Stimulated activated CD8-positive, alpha-beta memory T cell treated with anti-CD3 and anti-CD28 coated beads, Interleukin-12 subunit alpha, Interleukin-12 subunit beta, amount 100 ng/mL, for 24 hours (primary cell): ENCODE results near the gene SMPX.
"Not testable (repeated sequence)": the region's sequence is repeated elsewhere in the genome, so short reads cannot be mapped to it uniquely, and the experiment has no call there.

Experiments used
- DNase-seq: peaks from one replicate; pipeline ENCODE4 v3.0.0-alpha.2; 2020; ENCODE audit errors: extremely low read depth

Gene SMPX

GRCh38 chrX:21757960-21758359 lies at the start of gene SMPX:
Gene SMPX, minus strand, starts transcription at chrX:21758116. Its CDS starts 3,826 bp downstream, at chrX:21754290.
- no peak for DNase-seq

- no peak for DNase-seq
Observed at GRCh38 chrX:21806691-21807090, 48.8 kb upstream of the SMPX start.

GRCh38 chrX:21802839-21803238 lies 44.9 kb upstream of the SMPX start:
- no peak for DNase-seq

GRCh38 chrX:21802054-21802670 lies 44.2 kb upstream of the SMPX start:
- no peak for DNase-seq

GRCh38 chrX:21800344-21800770 lies 42.4 kb upstream of the SMPX start:
- DNase-seq: no peak

GRCh38 chrX:21799767-21800166 lies 41.9 kb upstream of the SMPX start:
- no peak for DNase-seq

GRCh38 chrX:21798677-21799219 lies 40.8 kb upstream of the SMPX start:
- DNase-seq: no peak

GRCh38 chrX:21781976-21782375 lies 24.1 kb upstream of the SMPX start:
- no peak for DNase-seq

- no peak for DNase-seq
Observed at GRCh38 chrX:21781525-21781924, 23.6 kb upstream of the SMPX start.

- no peak for DNase-seq
Observed at GRCh38 chrX:21779095-21779494, 21.2 kb upstream of the SMPX start.

GRCh38 chrX:21778236-21778635 lies 20.3 kb upstream of the SMPX start:
- no peak for DNase-seq

GRCh38 chrX:21775128-21775527 lies 17.2 kb upstream of the SMPX start:
- not testable (repeated sequence) for DNase-seq

GRCh38 chrX:21773036-21773435 lies 15.1 kb upstream of the SMPX start:
- DNase-seq: not testable (repeated sequence)

GRCh38 chrX:21770631-21771321 lies 12.9 kb upstream of the SMPX start:
- no peak for DNase-seq

GRCh38 chrX:21766101-21766500 lies 8.2 kb upstream of the SMPX start:
- no peak for DNase-seq

- DNase-seq: no peak
Observed at GRCh38 chrX:21764008-21764407, 6.1 kb upstream of the SMPX start.

- no peak for DNase-seq
Observed at GRCh38 chrX:21758488-21758887, 572 bp upstream of the SMPX start.

GRCh38 chrX:21756785-21757529 lies 959 bp downstream of the SMPX start:
- no peak for DNase-seq

GRCh38 chrX:21749924-21750323 lies 8.0 kb downstream of the SMPX start:
- DNase-seq: no peak

- no peak for DNase-seq
Observed at GRCh38 chrX:21748235-21748634, 9.7 kb downstream of the SMPX start.

GRCh38 chrX:21747558-21747957 lies 10.4 kb downstream of the SMPX start:
- no peak for DNase-seq

- DNase-seq: no peak
Observed at GRCh38 chrX:21745756-21746155, 12.2 kb downstream of the SMPX start.

- DNase-seq: no peak
Observed at GRCh38 chrX:21744721-21745120, 13.2 kb downstream of the SMPX start.
